ENCODE measurements around the gene TECR. TPM values are rescaled to one million over a fixed set of nuclear protein-coding genes. Genes with fewer than 3 reads are reported as not detected.

The TECR gene
- total and polyA plus RNA-seq, 2 of the 4 experiments (the other 2 are of a cell fraction): 46.2 to 81.2 TPM

DNA sequence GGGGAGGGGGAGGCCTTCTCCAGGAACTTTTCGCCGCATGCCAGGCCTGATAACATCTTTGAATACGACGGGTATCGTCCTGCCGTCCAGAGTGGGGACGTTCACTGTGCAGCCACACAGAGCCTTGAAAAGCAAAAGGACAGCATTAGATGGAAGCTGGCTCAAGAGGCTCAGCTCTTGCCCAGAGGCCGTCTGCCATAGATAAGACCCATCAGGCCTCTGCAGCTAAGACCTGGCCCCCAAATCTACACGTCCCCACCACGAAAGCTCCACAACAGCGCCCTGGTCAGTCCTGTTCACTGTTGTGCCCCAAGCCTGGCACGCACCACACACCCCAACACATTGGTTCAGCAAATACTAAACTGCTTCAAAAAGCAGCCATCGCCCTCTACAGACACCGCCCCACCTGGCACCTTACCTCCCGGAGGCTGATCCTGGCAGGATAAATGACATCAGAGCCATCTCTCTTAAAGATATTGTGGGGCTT lies 13.3 kb upstream of the TECR start:
- H3K4me1 ChIP-seq (ENCODE audit: control insufficient read depth, insufficient read depth, low read length): peaks cover 18% of the 10 kb centered on the region
- dilution Hi-C loops (cut with HindIII; ENCODE audit: low sequenced_read_pairs, unreplicated experiment) (no loop called here), in situ Hi-C loops (cut with MboI; ENCODE audit: low sequenced_read_pairs) (no loop called here), intact Hi-C loops (cut with micrococcal nuclease) (no loop called here)
- ChIA-PET POLR2A (ENCODE audit: unreplicated experiment) (interaction anchor here (0.7 kb wide), 1 partner anchor 13 kb away, joined by 3 read pairs; no protein-coding TSS in a partner anchor), CTCF (no interaction called here)
- peaks cover 43% of the 10 kb centered on the region for H4K20me1 ChIP-seq (ENCODE audit: insufficient read depth, low read length)
- DNase-seq: no peak
- ATAC-seq (ENCODE audit: low read depth): no peak
- peaks cover 23% of the 10 kb centered on the region for H3K9me1 ChIP-seq (ENCODE audit: insufficient read depth, low read length)
- H4K91ac ChIP-seq (ENCODE audit: insufficient read depth, low read depth, low read length): no peak overlapping the region
- H3K4me2 ChIP-seq (ENCODE audit: low read depth, low read length): peak overlapping the region; percentile 98
- H3K4me3 ChIP-seq (ENCODE audit: insufficient read depth, low read depth, low read length): peak overlapping the region; percentile 3; the same call in 1 of the 2 replicates
- H3K27me3 ChIP-seq (ENCODE audit: control insufficient read depth, insufficient read depth, low read length): no peaks in the 10 kb centered on the region
- H2AK5ac ChIP-seq (ENCODE audit: low read depth, low read length): 0 out of 2 replicates have a peak overlapping the region, but pooled peaks have one; percentile 3
- no peak overlapping the region for H3K27ac ChIP-seq (ENCODE audit: insufficient read depth, low read length)
- no peak overlapping the region for H3K9ac ChIP-seq (ENCODE audit: low read depth, low read length)
- no peak overlapping the region for H2BK5ac ChIP-seq (ENCODE audit: low read depth, low read length, poor library complexity, severe bottlenecking)
- TF ChIP-seq POLR2A (IDR thresholded peaks at IDR 0.05; ENCODE audit: low read depth, low read length) (0 out of 2 replicates have a peak, but pooled peaks have one; percentile 4), FOS (IDR thresholded peaks at IDR 0.05; ENCODE audit: low read depth, low read length) (no peak), NFE2L2 (IDR thresholded peaks at IDR 0.05; ENCODE audit: low read depth, low read length) (no peak)
- TF ChIP-seq, protein P1, sequence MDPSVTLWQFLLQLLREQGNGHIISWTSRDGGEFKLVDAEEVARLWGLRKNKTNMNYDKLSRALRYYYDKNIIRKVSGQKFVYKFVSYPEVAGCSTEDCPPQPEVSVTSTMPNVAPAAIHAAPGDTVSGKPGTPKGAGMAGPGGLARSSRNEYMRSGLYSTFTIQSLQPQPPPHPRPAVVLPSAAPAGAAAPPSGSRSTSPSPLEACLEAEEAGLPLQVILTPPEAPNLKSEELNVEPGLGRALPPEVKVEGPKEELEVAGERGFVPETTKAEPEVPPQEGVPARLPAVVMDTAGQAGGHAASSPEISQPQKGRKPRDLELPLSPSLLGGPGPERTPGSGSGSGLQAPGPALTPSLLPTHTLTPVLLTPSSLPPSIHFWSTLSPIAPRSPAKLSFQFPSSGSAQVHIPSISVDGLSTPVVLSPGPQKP (IDR thresholded peaks at IDR 0.05; ENCODE audit: borderline replicate concordance, low read depth, low read length): no peak
- H3K18ac ChIP-seq (ENCODE audit: low read depth, low read length): no peak overlapping the region
- H2AK9ac ChIP-seq (replicated peaks; ENCODE audit: low read depth, low read length, poor library complexity): peak overlapping the region; percentile 38
- BruUV-seq (replicated peaks): no TSS peak
- peaks cover 27% of the 10 kb centered on the region for H3K36me3 ChIP-seq (ENCODE audit: control insufficient read depth, insufficient read depth, low read length)
- H2BK120ac ChIP-seq (ENCODE audit: low read depth, low read length): no peak overlapping the region
- WGBS, 2 experiments (ENCODE audit: extremely low coverage in 2 of 2, insufficient read length in 1 of 2): 82% methylated on average over 9 of the region's 15 CpGs; no CpG with 5 or more reads in 1 of the 2 experiments
- H3K23ac ChIP-seq (ENCODE audit: low read depth, low read length): peak overlapping the region; percentile 87; the same call in 1 of the 2 replicates
- no peak overlapping the region for H2BK20ac ChIP-seq (ENCODE audit: low read depth, low read length)
- no peak overlapping the region for H2AFZ ChIP-seq (replicated peaks; ENCODE audit: low read length, poor library complexity)
- 0 out of 2 replicates have a peak overlapping the region, but pooled peaks have one; percentile 14 for H3K14ac ChIP-seq (replicated peaks; ENCODE audit: low read depth, low read length)
- no peak overlapping the region for H4K5ac ChIP-seq (ENCODE audit: low read depth, low read length)
- no peaks in the 10 kb centered on the region for H3K9me3 ChIP-seq (ENCODE audit: control insufficient read depth, insufficient read depth, low read length)
- H3K56ac ChIP-seq (ENCODE audit: extremely low read depth, insufficient read depth, low read length): no peak overlapping the region
- H3K4ac ChIP-seq (ENCODE audit: low read depth, low read length): no peak overlapping the region
- H4K8ac ChIP-seq (ENCODE audit: low read depth in 2 of 2, low read length in 2 of 2): no peak overlapping the region
- H3K79me1 ChIP-seq (ENCODE audit: low read depth in 1 of 2, low read length in 2 of 2): peaks cover 23 to 59% of the 10 kb centered on the region in 2 experiments
- H2BK15ac ChIP-seq (ENCODE audit: low read depth, low read length): no peak overlapping the region

All from IMR-90 (cell line).